CMK (cell line): Measurements from ENCODE around the gene GNL2.
"Not testable (repeated sequence)": the region's sequence is repeated elsewhere in the genome, so short reads cannot be mapped to it uniquely, and the experiment has no call there.

Experiments used
- DNase-seq: peaks from one replicate; pipeline ENCODE4 v3.0.0-alpha.2; 2010; ENCODE audit warnings: low read depth

GNL2 gene

GRCh38 chr1:37606481-37607263, 10.9 kb upstream of the GNL2 start:
- no peak for DNase-seq

GRCh38 chr1:37605806-37606474, 10.2 kb upstream of the GNL2 start:
- DNase-seq: no peak

- DNase-seq: no peak
These were observed 9.4 kb upstream of the GNL2 start for GRCh38 chr1:37605061-37605650.

- DNase-seq: no peak
These were observed 7.3 kb upstream of the GNL2 start for GRCh38 chr1:37602750-37603694.

DNA sequence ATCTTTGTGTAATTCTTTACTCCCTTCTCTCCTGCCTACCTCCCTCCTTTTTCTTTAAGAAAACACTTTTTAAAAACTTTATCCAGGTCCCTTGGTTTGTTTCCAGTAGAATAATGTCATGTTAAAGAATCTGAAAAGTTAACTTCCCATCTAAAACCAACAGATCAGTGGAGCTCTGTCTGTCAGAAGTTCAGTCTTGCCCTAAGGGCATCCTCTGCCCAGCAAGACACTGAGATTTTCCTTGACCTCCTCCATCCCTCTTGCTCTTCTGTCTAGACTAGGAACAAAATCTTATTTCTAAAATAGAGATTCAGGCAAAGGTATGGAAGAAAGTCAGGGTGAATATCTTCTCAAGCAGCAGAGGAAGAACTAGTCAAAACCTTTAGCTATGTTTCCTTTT, 5.7 kb upstream of the GNL2 start:
- DNase-seq: no peak

DNA sequence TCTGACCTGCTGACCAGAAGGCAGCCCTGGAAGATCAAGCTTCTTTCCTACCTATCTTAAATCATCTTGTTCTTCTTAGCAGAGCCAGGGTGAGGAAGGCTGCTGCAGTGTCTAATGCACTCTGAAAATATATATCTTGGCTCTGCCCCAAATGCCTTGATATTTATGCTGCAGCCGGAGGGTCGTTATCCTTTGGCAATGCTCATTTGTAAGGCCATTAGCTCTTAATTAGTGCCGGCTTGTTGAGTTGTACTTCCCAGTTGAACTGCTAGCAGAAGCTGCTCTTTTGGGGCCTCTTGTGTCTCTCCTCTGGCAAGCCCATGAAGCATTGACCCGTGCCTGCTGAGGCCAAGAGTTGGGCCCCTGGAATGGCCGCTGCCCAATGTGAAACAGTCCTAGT, 4.2 kb upstream of the GNL2 start:
- DNase-seq: no peak

DNA sequence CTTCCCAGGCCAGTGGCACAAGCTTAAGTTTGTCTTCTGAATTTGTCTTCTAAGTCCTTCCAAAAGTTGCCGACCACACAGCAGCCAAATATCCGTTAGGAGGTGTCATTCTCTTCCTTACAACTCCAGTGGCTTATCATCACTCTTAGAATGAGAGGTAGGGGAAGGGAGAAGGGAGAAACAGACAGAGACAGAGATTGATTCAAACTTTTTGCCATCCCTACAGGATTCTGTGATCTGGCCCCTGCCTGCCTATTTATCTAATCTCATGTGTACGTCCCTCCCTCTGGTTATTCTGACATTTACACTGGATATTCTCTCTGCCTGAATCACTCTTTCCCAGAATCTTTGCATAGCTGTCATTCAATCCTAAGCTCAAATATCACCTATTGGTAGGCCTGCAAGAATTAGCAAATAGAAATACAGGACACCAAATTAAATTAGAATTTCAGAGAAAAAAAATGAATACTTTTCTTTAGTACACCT, 488 bp upstream of the GNL2 start:
- no peak for DNase-seq

DNA sequence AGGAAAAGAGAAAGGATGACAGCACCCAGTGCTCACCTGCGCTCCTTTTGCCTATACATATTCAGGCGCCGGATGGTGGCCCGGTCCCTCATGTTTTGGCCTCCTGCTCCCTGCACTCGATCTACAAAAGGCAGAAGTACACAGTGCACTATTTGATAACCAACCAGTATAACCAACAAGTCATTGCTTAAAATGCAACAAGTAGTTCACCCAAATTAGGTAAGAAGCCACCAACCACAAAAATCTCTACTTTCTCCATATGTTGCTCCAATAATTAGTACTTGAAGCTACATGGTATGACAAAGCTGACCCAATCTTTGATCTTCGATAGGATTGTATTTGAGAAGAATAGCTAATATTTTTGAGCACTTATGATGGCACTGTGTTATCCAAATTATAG, 2.0 kb downstream of the GNL2 start:
- DNase-seq: no peak

GRCh38 chr1:37588939-37589338, 6.8 kb downstream of the GNL2 start:
- no peak for DNase-seq

- not testable (repeated sequence) for DNase-seq
These were observed 11.2 kb downstream of the GNL2 start for GRCh38 chr1:37584544-37584943.

DNA sequence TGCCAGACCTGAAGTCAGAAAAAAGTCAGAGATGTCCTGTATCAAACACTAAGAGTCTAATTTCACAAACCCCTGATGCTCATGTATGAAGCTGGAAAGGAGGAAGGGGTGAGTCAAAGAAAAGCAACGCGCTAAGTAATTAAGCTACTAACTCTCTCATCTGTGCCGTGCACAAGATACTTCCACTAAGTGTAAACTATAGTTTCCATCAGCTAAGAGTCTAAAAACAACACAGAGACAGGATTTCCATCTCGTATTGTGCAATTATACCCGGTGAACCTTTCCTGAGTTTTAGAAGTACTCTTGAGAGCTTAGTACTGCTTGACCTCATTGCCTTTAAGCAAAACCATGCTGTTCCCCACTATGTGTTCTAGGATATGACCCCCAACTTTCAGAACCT, 20.0 kb downstream of the GNL2 start:
- DNase-seq: no peak

- DNase-seq: no peak
These were observed 20.8 kb downstream of the GNL2 start for GRCh38 chr1:37574834-37575480.

DNA sequence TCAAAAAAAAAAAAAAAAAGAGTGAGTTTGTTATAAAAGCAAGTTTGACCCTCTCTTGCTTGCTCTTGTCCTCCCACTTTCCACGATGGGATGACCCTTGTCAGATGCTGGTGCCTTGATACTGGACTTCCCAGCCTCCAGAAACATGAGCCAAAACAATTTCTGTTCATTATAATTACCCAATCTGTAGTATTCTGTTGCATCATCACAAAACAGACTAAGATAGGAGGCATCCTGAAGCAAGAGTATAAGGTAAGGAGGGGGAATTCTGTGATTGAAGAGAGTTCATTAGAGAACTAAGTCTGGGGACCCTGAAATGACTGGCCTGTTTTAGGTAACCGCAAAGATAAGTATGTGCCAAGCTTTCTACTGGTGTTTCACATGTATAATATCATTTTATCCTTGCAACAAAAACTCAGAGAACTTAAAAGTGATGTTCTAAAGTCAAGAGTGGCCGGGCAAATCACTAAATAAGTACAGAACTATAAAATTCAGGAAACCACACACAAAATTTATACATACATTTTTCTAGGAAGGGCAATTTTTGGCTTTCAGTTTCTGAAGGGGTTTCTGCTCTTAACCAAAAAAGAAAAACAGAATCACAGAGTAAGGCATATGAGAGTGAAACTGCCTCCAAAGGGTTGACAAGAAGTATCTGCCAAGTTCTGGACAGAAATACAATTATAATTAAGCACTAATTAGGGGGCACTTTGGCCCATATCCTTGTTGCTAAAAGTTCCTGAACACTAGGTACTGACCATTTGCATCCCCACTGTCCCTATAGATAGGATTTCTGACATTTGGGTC, 25.0 kb downstream of the GNL2 start:
- DNase-seq: no peak

- no peak for DNase-seq
These were observed 28.7 kb downstream of the GNL2 start for GRCh38 chr1:37567023-37567422.

- DNase-seq: no peak
These were observed 30.8 kb downstream of the GNL2 start for GRCh38 chr1:37564892-37565291.

- no peak for DNase-seq
These were observed 32.8 kb downstream of the GNL2 start for GRCh38 chr1:37562984-37563383.

DNA sequence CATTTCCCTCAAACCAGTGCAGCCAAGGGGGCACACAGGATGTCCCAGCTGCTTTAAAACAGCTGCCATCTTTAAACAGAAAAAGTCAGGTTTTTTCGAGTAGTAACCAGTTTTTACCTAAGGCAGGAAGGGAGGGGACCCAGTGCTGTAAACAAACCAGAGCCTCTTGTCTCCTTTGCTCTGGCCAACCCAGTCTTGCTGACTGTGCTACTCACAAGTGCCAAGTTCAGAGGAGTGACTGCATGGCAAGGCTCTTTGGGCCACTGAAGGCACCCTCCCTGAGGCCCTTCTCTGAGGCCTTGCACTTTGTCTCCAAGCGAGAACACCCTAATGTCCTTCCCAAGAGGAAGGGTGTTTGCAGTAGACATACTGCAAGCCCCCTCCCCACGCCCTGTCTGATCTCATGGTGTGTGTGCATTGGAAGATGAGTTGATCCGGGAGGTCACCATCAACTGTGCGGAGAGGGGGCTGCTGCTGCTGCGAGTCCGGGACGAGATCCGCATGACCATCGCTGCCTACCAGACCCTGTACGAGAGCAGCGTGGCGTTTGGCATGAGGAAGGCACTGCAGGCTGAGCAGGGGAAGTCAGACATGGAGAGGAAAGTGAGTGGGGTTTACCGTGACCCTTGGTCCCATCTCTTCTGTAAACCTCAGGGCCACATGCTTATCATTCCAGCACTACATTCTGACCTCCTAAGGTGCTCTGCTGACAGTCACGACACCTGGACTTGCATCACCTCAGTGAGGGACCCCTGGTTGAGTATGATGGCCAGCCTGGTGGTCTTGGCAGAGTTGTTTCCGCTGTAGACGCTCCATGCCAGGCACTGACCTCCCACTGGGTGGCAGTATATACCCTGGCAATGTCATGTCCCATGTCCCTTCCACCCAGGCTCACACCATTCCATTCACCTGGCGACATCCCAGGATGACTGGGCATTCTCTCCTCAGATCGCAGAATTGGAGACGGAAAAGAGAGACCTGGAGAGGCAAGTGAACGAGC, 34.3 kb downstream of the GNL2 start:
- no peak for DNase-seq

- no peak for DNase-seq
These were observed 35.2 kb downstream of the GNL2 start for GRCh38 chr1:37560401-37561132.

DNA sequence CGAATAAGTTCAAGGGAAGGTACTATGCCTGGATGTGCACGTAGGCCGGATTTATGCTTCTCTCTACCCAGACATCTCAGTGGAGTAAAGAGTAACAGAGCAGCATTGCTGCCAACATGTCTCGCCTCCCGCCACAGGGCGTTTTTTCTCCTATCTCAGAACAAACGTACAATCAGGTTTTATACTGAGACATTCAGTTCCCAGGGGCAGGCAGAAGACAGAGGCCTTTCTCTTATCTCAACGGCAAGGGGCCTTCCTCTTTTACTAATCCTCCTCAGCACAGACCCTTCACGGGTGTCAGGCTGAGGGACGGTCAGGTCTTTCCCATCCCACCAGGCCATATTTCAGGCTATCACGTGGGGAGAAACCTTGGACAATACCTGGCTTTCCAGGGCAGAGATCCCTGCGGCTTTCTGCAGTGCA, 35.8 kb downstream of the GNL2 start:
- DNase-seq: not testable (repeated sequence)
